Keratinocyte (primary cell): Measurements from ENCODE around the gene TBX3. TPM values are rescaled to one million over a fixed set of nuclear protein-coding genes. Genes with fewer than 3 reads are reported as not detected.

Experiments
- DNase-seq: peaks from one replicate; pipeline ENCODE4 v3.0.0-alpha.2; 2011; ENCODE audit warnings: low read depth, missing footprints, low spot score
- FAIRE-seq: peaks from 2 replicates; lab custom pipeline; 2011; peaks lifted over from hg19 to GRCh38; lab: Jason Lieb, UNC
- H2AFZ ChIP-seq: 2 replicates; pipeline ENCODE4 v1.6.0; 2012; ENCODE audit warnings: low read length, control low read depth, inconsistent platforms; ENCODE audit not compliant: control insufficient read depth
- H3K27ac ChIP-seq: 2 replicates; pipeline ENCODE4 v1.5.1; 2011; ENCODE audit warnings: low read length; ENCODE audit not compliant: control insufficient read depth, insufficient read depth
- H3K27me3 ChIP-seq: 3 replicates; pipeline ENCODE4 v1.6.0; 2011; ENCODE audit warnings: low read length; ENCODE audit not compliant: control insufficient read depth, insufficient read depth; ENCODE audit errors: extremely low read depth
- H3K36me3 ChIP-seq, 2 experiments: 2 replicates in 1 of 2; 3 replicates in 1 of 2; pipeline ENCODE4 v1.5.1; 2011; ENCODE audit warnings: low read length in 2 of 2, mild to moderate bottlenecking in 1 of 2; ENCODE audit not compliant: control insufficient read depth in 2 of 2, insufficient read depth in 2 of 2; ENCODE audit errors: extremely low read depth in 1 of 2
- H3K4me1 ChIP-seq: 3 replicates; pipeline ENCODE4 v1.5.1; 2011; ENCODE audit warnings: low read length; ENCODE audit not compliant: control insufficient read depth, insufficient read depth; ENCODE audit errors: extremely low read depth
- H3K4me2 ChIP-seq: 3 replicates; pipeline ENCODE4 v1.6.0; 2011; ENCODE audit warnings: low read depth, low read length; ENCODE audit not compliant: control insufficient read depth, insufficient read depth; ENCODE audit errors: extremely low read depth
- H3K4me3 ChIP-seq, 3 experiments: fragments of 200-600 bp in 1 of 3; sonication (generic) in 1 of 3; 2 replicates in 2 of 3; 3 replicates in 1 of 3; pipeline ENCODE4 v1.5.1; 2011 to 2016; ENCODE audit warnings: low read length in 3 of 3, mild to moderate bottlenecking in 3 of 3, control low read depth in 2 of 3, inconsistent platforms in 1 of 3, low read depth in 1 of 3, mixed read lengths in 1 of 3, mixed run types in 1 of 3, moderate library complexity in 1 of 3; ENCODE audit not compliant: control insufficient read depth in 2 of 3, insufficient read depth in 2 of 3; ENCODE audit errors: extremely low read depth in 1 of 3
- H3K79me2 ChIP-seq: 2 replicates; pipeline ENCODE4 v1.6.0; 2012; ENCODE audit warnings: low read length; ENCODE audit not compliant: control insufficient read depth, insufficient read depth
- H3K9ac ChIP-seq: 3 replicates; pipeline ENCODE4 v1.6.0; 2011; ENCODE audit warnings: low read length; ENCODE audit not compliant: control insufficient read depth, insufficient read depth; ENCODE audit errors: extremely low read depth
- H3K9me1 ChIP-seq: 3 replicates; pipeline ENCODE4 v1.6.0; 2011; ENCODE audit warnings: low read length; ENCODE audit not compliant: control insufficient read depth, insufficient read depth; ENCODE audit errors: extremely low read depth
- H3K9me3 ChIP-seq: 2 replicates; pipeline ENCODE4 v1.5.1; 2012; ENCODE audit warnings: low read depth, low read length; ENCODE audit not compliant: control insufficient read depth
- H4K20me1 ChIP-seq: 3 replicates; pipeline ENCODE4 v1.6.0; 2011; ENCODE audit warnings: low read length; ENCODE audit not compliant: control insufficient read depth, insufficient read depth; ENCODE audit errors: extremely low read depth
- CTCF ChIP-seq, 3 experiments: IDR thresholded peaks in 1 of 3; conservative IDR thresholded peaks in 1 of 3; optimal IDR thresholded peaks in 1 of 3; 2 replicates in 2 of 3; 3 replicates in 1 of 3; pipeline versions ENCODE3 to v1.5.1; 2011; ENCODE audit warnings: low read length in 3 of 3, mild to moderate bottlenecking in 3 of 3, moderate library complexity in 2 of 3, control low read depth in 1 of 3, inconsistent platforms in 1 of 3; ENCODE audit not compliant: insufficient read depth in 2 of 3; ENCODE audit errors: extremely low read depth in 1 of 3
- EZH2 ChIP-seq: IDR thresholded peaks from one replicate; pipeline ENCODE4 v1.6.1; 2012; ENCODE audit warnings: inconsistent platforms, mild to moderate bottlenecking, low read length, moderate library complexity
- dilution Hi-C: fragments of 300-500 bp; cut with MboI; formaldehyde crosslinking; loops from one replicate; pipeline ENCODE4 v1.7.0; 2020; ENCODE audit warnings: low sequenced_read_pairs; ENCODE audit not compliant: extremely low pct_ligation_motif_present
- polyA plus RNA-seq, 5 experiments: library from polyadenylated mRNA; depleted of rRNA in 3 of 5; stranded (reverse) in 3 of 5; stranded (forward) in 1 of 5; unstranded in 1 of 5; fragments of >200 nt; gene quantifications; 1 replicate in 1 of 5; 2 replicates in 3 of 5; 3 replicates in 1 of 5; pipeline versions ENCODE4 v1.2.1 to v1.2.3, GENCODE V29; 2011 to 2012; ENCODE audit warnings: missing spikeins in 2 of 5, low read depth in 1 of 5, low replicate concordance in 1 of 5

The TBX3 gene
- polyA plus RNA-seq, 1 donor (not counting 4 experiments of a cell fraction or from before 2014, with no cell fraction given): 7.8 TPM

GRCh38 chr12:114686773-114687500, 3.0 kb upstream of the TBX3 start:
- dilution Hi-C loops: no loop called here
- no peaks in the 10 kb centered on the region for H3K9me1 ChIP-seq
- no peak for FAIRE-seq
- peaks cover 19% of the 10 kb centered on the region for H3K4me1 ChIP-seq
- no peaks in the 10 kb centered on the region for H3K27me3 ChIP-seq
- TF ChIP-seq CTCF (optimal IDR thresholded peaks at IDR 0.05 in 1 of 3, IDR thresholded peaks at IDR 0.05 in 1 of 3, conservative IDR thresholded peaks at IDR 0.05 in 1 of 3; ENCODE audit: extremely low read depth in 1 of 3, insufficient read depth in 2 of 3, low read length in 3 of 3): no peak
- no peak for TF ChIP-seq EZH2
- H4K20me1 ChIP-seq: no peaks in the 10 kb centered on the region
- no peak overlapping the region for H2AFZ ChIP-seq
- no peaks in the 10 kb centered on the region for H3K36me3 ChIP-seq
- H3K27ac ChIP-seq: no peak overlapping the region
- peaks cover 15% of the 10 kb centered on the region for H3K79me2 ChIP-seq
- no peaks in the 10 kb centered on the region for H3K9me3 ChIP-seq
- H3K4me3 ChIP-seq: no peak overlapping the region
- H3K9ac ChIP-seq: no peak overlapping the region
- H3K4me2 ChIP-seq: no peak overlapping the region
- DNase-seq: no peak

GRCh38 chr12:114686426-114686772, 2.4 kb upstream of the TBX3 start:
- Histone ChIP-seq H3K9me1 (no peaks in the 10 kb centered on the region), H3K4me1 (peaks cover 18% of the 10 kb centered on the region), H3K9me3 (no peaks in the 10 kb centered on the region), H3K4me2 (no peak overlapping the region), H3K27me3 (no peaks in the 10 kb centered on the region), H3K4me3 (no peak overlapping the region), H3K27ac (no peak overlapping the region), H2AFZ (no peak overlapping the region), H3K36me3 (no peaks in the 10 kb centered on the region), H4K20me1 (no peaks in the 10 kb centered on the region), H3K9ac (no peak overlapping the region), H3K79me2 (peaks cover 20% of the 10 kb centered on the region)
- dilution Hi-C loops: no loop called here
- TF ChIP-seq CTCF (optimal IDR thresholded peaks at IDR 0.05 in 1 of 3, IDR thresholded peaks at IDR 0.05 in 1 of 3, conservative IDR thresholded peaks at IDR 0.05 in 1 of 3; ENCODE audit: extremely low read depth in 1 of 3, insufficient read depth in 2 of 3, low read length in 3 of 3) (no peak), EZH2 (no peak)
- no peak for DNase-seq
- FAIRE-seq: no peak
